ENCODE measurements around the gene ZNF546. TPM values are rescaled to one million over a fixed set of nuclear protein-coding genes. Genes with fewer than 3 reads are reported as not detected.

Gene ZNF546
- total and polyA plus RNA-seq, 2 donors (not counting 3 experiments of a cell fraction or from before 2014, with no cell fraction given), result 1.0 to 4.3 TPM

- DNase-seq (ENCODE audit: low read depth, low spot score) (peak; percentile 61), FAIRE-seq (peak; percentile 88)
- TF ChIP-seq POLR2AphosphoS5 (IDR thresholded peaks at IDR 0.05; ENCODE audit: insufficient read depth, low read depth, low read length) (peak; percentile 44), MAX (IDR thresholded peaks at IDR 0.05; ENCODE audit: insufficient read depth, insufficient read length) (no peak), MYC (IDR thresholded peaks at IDR 0.05; ENCODE audit: low read depth, low read length) (no peak), EZH2 (IDR thresholded peaks at IDR 0.05; ENCODE audit: borderline replicate concordance, low read depth, low read length, severe bottlenecking) (no peak), POLR2A (IDR thresholded peaks at IDR 0.05; ENCODE audit: low read depth, low read length) (no peak)
- Histone ChIP-seq H3K4me2 (ENCODE audit: insufficient read depth, low read length) (peak within 1 kb of the TSS; percentile 60), H3K9me3 (replicated peaks; ENCODE audit: control insufficient read depth, insufficient read depth, low read length) (no peaks in the 10 kb centered on the region), H3K27me3 (ENCODE audit: control insufficient read depth in 2 of 2, insufficient read depth in 2 of 2, low read length in 2 of 2) (peaks cover 0 to 13% of the 10 kb centered on the region in 2 experiments), H2AFZ (ENCODE audit: low read depth, low read length) (peak within 1 kb of the TSS; percentile 76), H3K9ac (replicated peaks; ENCODE audit: extremely low read depth, insufficient read depth, low read length) (peak within 1 kb of the TSS; percentile 59), H3K4me1 (ENCODE audit: control insufficient read depth, extremely low read depth, insufficient read depth, low read length) (peaks cover 6% of the 10 kb centered on the region), H3K9me1 (replicated peaks; ENCODE audit: control insufficient read depth, extremely low read depth, insufficient read depth, low read length) (no peaks in the 10 kb centered on the region), H3K4me3 (replicated peaks in 1 of 3; ENCODE audit: insufficient read depth in 1 of 3, low read depth in 1 of 3, low read length in 3 of 3) (peak within 1 kb of the TSS; percentile 11 to 91 (median 51)), H3K79me2 (ENCODE audit: control insufficient read depth, insufficient read depth, low read length) (no peaks in the 10 kb centered on the region), H3K27ac (ENCODE audit: insufficient read depth, low read depth, low read length) (no peak within 1 kb of the TSS), H3K36me3 (ENCODE audit: control insufficient read depth in 2 of 2, extremely low read depth in 1 of 2, insufficient read depth in 2 of 2, low read length in 2 of 2) (no peaks in the 10 kb centered on the region), H4K20me1 (replicated peaks; ENCODE audit: control insufficient read depth, extremely low read depth, insufficient read depth, low read length) (no peaks in the 10 kb centered on the region)
- ChIA-PET CTCF (interaction anchor here (0.7 to 1.6 kb wide), 3 partner anchors 85 to 172 kb away, joined by 3 to 5 read pairs (median 4); partner anchors contain the start of gene PSMC4), POLR2A (no interaction called here)
- intact Hi-C loops (cut with micrococcal nuclease), result loop anchor here (5.0 kb wide), 1 partner anchor 36 kb away; the partner anchor contains the start of gene ZNF780A
- dilution Hi-C loops (cut with MboI; ENCODE audit: extremely low pct_ligation_motif_present, low sequenced_read_pairs), result no loop called here
- TSS peak; percentile 30 for BruUV-seq (replicated peaks)
Measured at GRCh38 chr19:40055832-40056504, 59.1 kb downstream of the ZNF546 start, which contains the start of gene ZNF780B. Gene ZNF780B, minus strand, starts transcription at chr19:40056231. Its CDS starts 5,899 bp downstream, at chr19:40050332.

- FAIRE-seq, result no peak
- BruUV-seq (replicated peaks), result no TSS peak
- dilution Hi-C loops (cut with MboI; ENCODE audit: extremely low pct_ligation_motif_present, low sequenced_read_pairs) (no loop called here), intact Hi-C loops (cut with micrococcal nuclease) (loop anchor here (5.0 kb wide), 1 partner anchor 36 kb away; the partner anchor contains the start of gene ZNF780A)
- no peak for DNase-seq (ENCODE audit: low read depth, low spot score)
- ChIA-PET CTCF (interaction anchor here (0.7 to 1.6 kb wide), 3 partner anchors 86 to 171 kb away, joined by 3 to 5 read pairs (median 4); partner anchors contain the start of gene PSMC4), POLR2A (no interaction called here)
- Histone ChIP-seq H3K27me3 (ENCODE audit: control insufficient read depth in 2 of 2, insufficient read depth in 2 of 2, low read length in 2 of 2) (peaks cover 0 to 13% of the 10 kb centered on the region in 2 experiments), H3K9me1 (replicated peaks; ENCODE audit: control insufficient read depth, extremely low read depth, insufficient read depth, low read length) (no peaks in the 10 kb centered on the region), H3K79me2 (ENCODE audit: control insufficient read depth, insufficient read depth, low read length) (no peaks in the 10 kb centered on the region), H2AFZ (ENCODE audit: low read depth, low read length) (peak overlapping the region; percentile 76), H4K20me1 (replicated peaks; ENCODE audit: control insufficient read depth, extremely low read depth, insufficient read depth, low read length) (no peaks in the 10 kb centered on the region), H3K9me3 (replicated peaks; ENCODE audit: control insufficient read depth, insufficient read depth, low read length) (no peaks in the 10 kb centered on the region), H3K4me2 (ENCODE audit: insufficient read depth, low read length) (peak overlapping the region; percentile 60), H3K27ac (ENCODE audit: insufficient read depth, low read depth, low read length) (no peak overlapping the region), H3K9ac (replicated peaks; ENCODE audit: extremely low read depth, insufficient read depth, low read length) (peak overlapping the region; percentile 59), H3K4me1 (ENCODE audit: control insufficient read depth, extremely low read depth, insufficient read depth, low read length) (peaks cover 6% of the 10 kb centered on the region), H3K4me3 (replicated peaks in 1 of 3; ENCODE audit: insufficient read depth in 1 of 3, low read depth in 1 of 3, low read length in 3 of 3) (peak overlapping the region; percentile 11 to 91 (median 51)), H3K36me3 (ENCODE audit: control insufficient read depth in 2 of 2, extremely low read depth in 1 of 2, insufficient read depth in 2 of 2, low read length in 2 of 2) (no peaks in the 10 kb centered on the region)
- TF ChIP-seq POLR2AphosphoS5 (IDR thresholded peaks at IDR 0.05; ENCODE audit: insufficient read depth, low read depth, low read length) (no peak), EZH2 (IDR thresholded peaks at IDR 0.05; ENCODE audit: borderline replicate concordance, low read depth, low read length, severe bottlenecking) (no peak), JUN (IDR thresholded peaks at IDR 0.05; ENCODE audit: borderline replicate concordance, insufficient read depth, insufficient read length, low read depth) (no peak), POLR2A (IDR thresholded peaks at IDR 0.05; ENCODE audit: low read depth, low read length) (no peak), CTCF (IDR thresholded peaks at IDR 0.05; ENCODE audit: extremely low read depth in 1 of 2, insufficient read depth in 1 of 2, low read depth in 1 of 2, low read length in 2 of 2) (no peak), GATA2 (IDR thresholded peaks at IDR 0.05; ENCODE audit: insufficient read depth, insufficient read length, low read depth, low read length) (no peak), MAX (IDR thresholded peaks at IDR 0.05; ENCODE audit: insufficient read depth, insufficient read length) (no peak), MYC (IDR thresholded peaks at IDR 0.05; ENCODE audit: low read depth, low read length) (no peak), FOS (IDR thresholded peaks at IDR 0.05; ENCODE audit: borderline replicate concordance, insufficient read depth, low read length) (no peak)
Measured at GRCh38 chr19:40056505-40056904, 59.6 kb downstream of the ZNF546 start.

Measured in endothelial cell of umbilical vein (primary cell).